Right atrium auricular region (tissue), 2 donors: ENCODE data around the gene LHFPL6. TPM values are rescaled to one million over a fixed set of nuclear protein-coding genes. Genes with fewer than 3 reads are reported as not detected.

Experiments
- DNase-seq: peaks from one replicate; pipeline ENCODE4 v3.0.0-alpha.2; 2019; ENCODE audit warnings: low spot score
- H3K27ac ChIP-seq, 2 donors: fragments of 200-600 bp; sonication (generic); 1 replicate in 1 of 2; 2 replicates in 1 of 2; pipeline ENCODE4 v1.5.1; 2016 to 2019
- H3K27me3 ChIP-seq, 2 donors: fragments of 200-600 bp; sonication (generic); one replicate each; pipeline versions ENCODE4 v1.5.1 to v1.6.0; 2017 to 2019
- H3K36me3 ChIP-seq: fragments of 200-600 bp; sonication (generic); one replicate; pipeline ENCODE4 v1.5.1; 2016
- H3K4me1 ChIP-seq, 2 donors: fragments of 200-600 bp; sonication (generic); one replicate each; pipeline versions ENCODE4 v1.5.1 to v1.6.0; 2017 to 2019
- H3K4me3 ChIP-seq, 2 donors: fragments of 200-600 bp; sonication (generic); 1 replicate in 1 of 2; 2 replicates in 1 of 2; pipeline ENCODE4 v1.5.1; 2017 to 2019; ENCODE audit warnings: mild to moderate bottlenecking in 1 of 2, moderate library complexity in 1 of 2
- H3K9me3 ChIP-seq, 2 donors: fragments of 200-600 bp; sonication (generic); one replicate each; pipeline ENCODE4 v1.5.1; 2019
- CTCF ChIP-seq, 2 donors: fragments of 200-600 bp; sonication (generic); IDR thresholded peaks; one replicate each; pipeline ENCODE4 v1.5.1; 2019; ENCODE audit warnings: antibody characterized with exemption in 2 of 2
- total RNA-seq, 2 donors: library from RNA; depleted of rRNA; stranded (reverse); fragments of >200 nt; gene quantifications; one replicate each; pipeline ENCODE4 v1.1.0, GENCODE V29; 2016

LHFPL6 gene
- total RNA-seq, 2 donors from 2014 or later = 39.0 to 57.2 TPM

GRCh38 chr13:39590466-39591036, 12.4 kb downstream of the LHFPL6 start:
- Histone ChIP-seq H3K36me3 (no peaks in the 10 kb centered on the region), H3K4me3 (no peak overlapping the region), H3K27ac (no peak overlapping the region), H3K9me3 (no peaks in the 10 kb centered on the region), H3K27me3 (no peaks in the 10 kb centered on the region), H3K4me1 (peaks cover 0 to 14% of the 10 kb centered on the region in 2 donors)
- TF ChIP-seq CTCF (IDR thresholded peaks at IDR 0.05) = no peak
- DNase-seq = no peak

DNA sequence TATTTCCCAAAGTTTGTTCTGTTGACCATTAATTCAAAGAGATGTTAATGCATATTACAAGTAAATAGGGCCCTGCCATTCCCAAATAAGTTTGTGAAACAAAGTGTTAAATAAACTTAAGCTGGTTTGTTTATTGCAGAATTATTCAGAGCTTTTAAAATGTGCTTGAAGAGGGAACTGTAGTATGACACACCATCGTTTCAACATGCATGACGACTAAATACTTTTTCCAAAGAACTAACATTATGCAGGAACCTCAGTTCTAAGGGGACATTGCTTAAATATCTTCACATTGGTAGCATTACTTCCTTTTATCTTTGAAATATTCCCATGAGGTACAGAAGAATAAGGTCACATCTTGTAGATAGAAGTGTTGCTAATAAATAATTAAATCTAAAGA, 14.6 kb downstream of the LHFPL6 start:
- peaks cover 0 to 14% of the 10 kb centered on the region in 2 donors for H3K4me1 ChIP-seq
- peak overlapping the region in 1 of 2 donors; percentile 14 for H3K27ac ChIP-seq
- no peaks in the 10 kb centered on the region for H3K36me3 ChIP-seq
- no peaks in the 10 kb centered on the region for H3K27me3 ChIP-seq
- DNase-seq = no peak
- H3K4me3 ChIP-seq = no peak overlapping the region
- H3K9me3 ChIP-seq = no peaks in the 10 kb centered on the region
- no peak for TF ChIP-seq CTCF (IDR thresholded peaks at IDR 0.05)

DNA sequence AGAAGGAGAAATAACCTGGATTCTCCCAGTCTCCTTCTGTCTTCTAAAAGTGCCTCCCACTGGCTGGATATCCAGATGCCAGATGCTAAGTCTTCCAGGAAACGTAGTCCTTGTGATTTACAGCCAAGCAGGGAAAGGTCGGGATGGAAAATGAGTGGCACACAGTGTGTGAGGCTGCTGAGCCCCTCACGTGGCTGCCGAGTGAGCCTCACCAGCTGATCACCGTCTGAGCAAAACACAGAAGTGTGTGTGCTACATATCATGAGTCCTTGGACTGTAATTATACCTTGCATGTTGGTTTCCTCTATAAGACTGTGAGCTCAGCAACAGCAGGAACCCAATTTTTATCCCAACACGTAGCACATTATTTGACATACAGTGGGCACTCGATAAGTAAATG, 15.1 kb downstream of the LHFPL6 start:
- DNase-seq = no peak
- Histone ChIP-seq H3K36me3 (no peaks in the 10 kb centered on the region), H3K9me3 (no peaks in the 10 kb centered on the region), H3K27me3 (no peaks in the 10 kb centered on the region), H3K4me3 (no peak overlapping the region), H3K4me1 (peaks cover 0 to 14% of the 10 kb centered on the region in 2 donors), H3K27ac (peak overlapping the region; percentile 14 to 16)
- TF ChIP-seq CTCF (IDR thresholded peaks at IDR 0.05) = no peak

DNA sequence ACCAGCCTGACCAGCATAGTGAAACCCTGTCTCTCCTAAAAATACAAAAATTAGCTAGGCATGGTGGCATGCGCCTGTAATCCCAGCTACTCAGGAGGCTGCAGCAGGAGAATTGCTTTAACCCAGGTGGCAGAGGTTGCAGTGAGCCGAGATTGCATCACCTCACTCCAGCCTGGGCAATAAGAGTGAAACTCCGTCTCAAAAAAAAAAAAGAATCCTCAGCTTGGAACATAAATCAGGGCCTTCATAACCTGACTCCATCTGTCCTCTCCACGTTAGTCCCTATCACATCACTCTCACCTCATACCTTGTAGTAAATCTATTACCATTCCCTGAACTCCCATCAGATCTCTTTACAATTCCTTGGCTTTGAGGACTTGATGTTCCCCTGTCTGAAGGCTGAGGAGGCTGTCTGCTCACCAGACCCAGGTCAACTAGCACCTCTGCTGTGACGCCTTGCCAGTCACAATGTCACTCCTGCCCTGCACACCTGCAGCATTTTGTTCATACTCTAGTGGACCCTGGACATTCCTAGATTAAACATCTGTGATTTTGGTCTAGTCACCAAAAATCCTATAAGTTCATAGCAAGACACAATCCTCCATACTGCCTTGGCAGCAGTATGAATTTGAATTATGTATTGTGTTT, 15.9 kb downstream of the LHFPL6 start:
- Histone ChIP-seq H3K4me3 (no peak overlapping the region), H3K9me3 (no peaks in the 10 kb centered on the region), H3K4me1 (peaks cover 0 to 14% of the 10 kb centered on the region in 2 donors), H3K27me3 (no peaks in the 10 kb centered on the region), H3K36me3 (no peaks in the 10 kb centered on the region), H3K27ac (peak overlapping the region in 1 of 2 donors; percentile 16)
- DNase-seq = no peak
- no peak for TF ChIP-seq CTCF (IDR thresholded peaks at IDR 0.05)

GRCh38 chr13:39586151-39586550, 16.8 kb downstream of the LHFPL6 start:
- DNase-seq = no peak
- H3K4me3 ChIP-seq = no peak overlapping the region
- H3K36me3 ChIP-seq = no peaks in the 10 kb centered on the region
- no peaks in the 10 kb centered on the region for H3K27me3 ChIP-seq
- H3K27ac ChIP-seq = no peak overlapping the region
- no peak for TF ChIP-seq CTCF (IDR thresholded peaks at IDR 0.05)
- peaks cover 0 to 21% of the 10 kb centered on the region in 2 donors for H3K4me1 ChIP-seq
- H3K9me3 ChIP-seq = no peaks in the 10 kb centered on the region
